GM23338 (cell line): ENCODE data around the gene UROS. TPM values are rescaled to one million over a fixed set of nuclear protein-coding genes. Genes with fewer than 3 reads are reported as not detected.

Source experiments
- ATAC-seq: fragments of 200-7000 bp; cut with Tn5 transposase; 3 replicates; pipeline ENCODE4 v1.9.1; 2020
- DNase-seq: peaks from one replicate; pipeline ENCODE4 v3.0.0-alpha.2; 2015; ENCODE audit warnings: low spot score
- H2AFZ ChIP-seq: fragments of 200-600 bp; sonication (generic); 2 replicates; pipeline ENCODE4 v1.8.0; 2016; ENCODE audit warnings: antibody characterized with exemption, mild to moderate bottlenecking, moderate library complexity
- H3F3A ChIP-seq: fragments of 200-600 bp; sonication (generic); replicated peaks from 2 replicates; pipeline ENCODE4 v1.8.0; 2017; ENCODE audit warnings: antibody characterized with exemption, mixed run types, low read depth
- H3K27ac ChIP-seq: fragments of 200-600 bp; sonication (generic); 2 replicates; pipeline ENCODE4 v1.6.1; 2016; ENCODE audit warnings: low read depth
- H3K27me3 ChIP-seq: fragments of 200-600 bp; sonication (generic); 2 replicates; pipeline ENCODE4 v1.8.0; 2016; ENCODE audit warnings: mild to moderate bottlenecking, mixed run types, moderate library complexity; ENCODE audit not compliant: insufficient read depth
- H3K36me3 ChIP-seq: fragments of 200-600 bp; sonication (generic); 2 replicates; pipeline ENCODE4 v1.8.0; 2016; ENCODE audit warnings: mild to moderate bottlenecking; ENCODE audit not compliant: insufficient read depth
- H3K4me1 ChIP-seq: fragments of 200-600 bp; sonication (generic); 2 replicates; pipeline ENCODE4 v1.8.0; 2016; ENCODE audit warnings: mild to moderate bottlenecking, moderate library complexity; ENCODE audit not compliant: insufficient read depth
- H3K4me2 ChIP-seq: fragments of 200-600 bp; sonication (generic); 2 replicates; pipeline ENCODE4 v1.7.1; 2017; ENCODE audit warnings: mixed run types
- H3K4me3 ChIP-seq: fragments of 200-600 bp; sonication (generic); 2 replicates; pipeline ENCODE4 v1.6.1; 2016; ENCODE audit warnings: mixed run types
- H3K79me2 ChIP-seq: fragments of 200-600 bp; sonication (generic); replicated peaks from 2 replicates; pipeline ENCODE4 v1.8.0; 2017; ENCODE audit warnings: mild to moderate bottlenecking; ENCODE audit not compliant: insufficient read depth
- H3K9me2 ChIP-seq: fragments of 200-600 bp; sonication (generic); 2 replicates; pipeline ENCODE4 v1.8.0; 2017; ENCODE audit not compliant: insufficient read depth
- H4K20me1 ChIP-seq: fragments of 200-600 bp; sonication (generic); replicated peaks from 2 replicates; pipeline ENCODE4 v1.8.0; 2017; ENCODE audit warnings: mild to moderate bottlenecking; ENCODE audit not compliant: insufficient read depth
- H3K27ac Mint-ChIP-seq: 2 replicates; pipeline ENCODE4 v1.8.0; 2020; ENCODE audit warnings: inconsistent platforms, mild to moderate bottlenecking, moderate library complexity, mixed read lengths
- H3K27me3 Mint-ChIP-seq: 3 replicates; pipeline ENCODE4 v1.8.0; 2022; ENCODE audit warnings: low read depth, mild to moderate bottlenecking, moderate library complexity, mixed read lengths, inconsistent platforms; ENCODE audit not compliant: insufficient read depth, poor library complexity
- H3K36me3 Mint-ChIP-seq: 3 replicates; pipeline ENCODE4 v1.8.0; 2021; ENCODE audit warnings: low read depth, mild to moderate bottlenecking, inconsistent platforms, moderate library complexity, mixed read lengths
- H3K4me1 Mint-ChIP-seq: 3 replicates; pipeline ENCODE4 v1.8.0; 2020; ENCODE audit warnings: mild to moderate bottlenecking, inconsistent platforms, mixed read lengths
- H3K4me3 Mint-ChIP-seq: 3 replicates; pipeline ENCODE4 v1.8.0; 2021; ENCODE audit warnings: moderate library complexity, mild to moderate bottlenecking, inconsistent platforms, mixed read lengths
- H3K9me3 Mint-ChIP-seq: 3 replicates; pipeline ENCODE4 v1.8.0; 2020; ENCODE audit warnings: moderate library complexity, mild to moderate bottlenecking, inconsistent platforms, mixed read lengths
- CREB1 ChIP-seq: fragments of 250-450 bp; sonication (Bioruptor Pico); IDR thresholded peaks from 2 replicates; pipeline ENCODE4 v1.5.0; 2020; ENCODE audit warnings: low read depth, mild to moderate bottlenecking, moderate library complexity
- CTCF ChIP-seq, 2 experiments: fragments of 200-600 bp in 1 of 2; sonication (generic) in 1 of 2; conservative IDR thresholded peaks; 2 replicates each; pipeline versions ENCODE4 v1.5.1 to v1.6.1; 2016 to 2017; ENCODE audit warnings: antibody characterized with exemption in 2 of 2, low read depth in 2 of 2, mild to moderate bottlenecking in 2 of 2, moderate library complexity in 1 of 2
- ETS1 ChIP-seq: IDR thresholded peaks from 2 replicates; pipeline ENCODE4 v1.6.1; 2016; ENCODE audit warnings: antibody characterized with exemption
- EZH2 ChIP-seq: fragments of 200-600 bp; sonication (generic); IDR thresholded peaks from one replicate; pipeline ENCODE4 v1.8.0; 2017; ENCODE audit warnings: antibody characterized with exemption, mild to moderate bottlenecking, low read depth; ENCODE audit not compliant: unreplicated experiment
- EZH2phosphoT487 ChIP-seq: fragments of 200-600 bp; sonication (generic); IDR thresholded peaks from one replicate; pipeline ENCODE4 v1.8.1; 2018; ENCODE audit warnings: antibody characterized with exemption; ENCODE audit not compliant: unreplicated experiment
- JUNB ChIP-seq: IDR thresholded peaks from one replicate; pipeline ENCODE4 v1.6.1; 2016; ENCODE audit warnings: antibody characterized with exemption; ENCODE audit not compliant: unreplicated experiment
- NANOG ChIP-seq: IDR thresholded peaks from 2 replicates; pipeline ENCODE4 v1.6.1; 2016; ENCODE audit warnings: antibody characterized with exemption, borderline replicate concordance
- POLR2AphosphoS5 ChIP-seq: IDR thresholded peaks from 2 replicates; pipeline ENCODE4 v1.6.1; 2016; ENCODE audit warnings: antibody characterized with exemption, low read depth
- REST ChIP-seq: IDR thresholded peaks from one replicate; pipeline ENCODE4 v1.6.1; 2018; ENCODE audit warnings: antibody characterized with exemption; ENCODE audit not compliant: unreplicated experiment
- STAT1 ChIP-seq: IDR thresholded peaks from one replicate; pipeline ENCODE4 v1.6.1; 2016; ENCODE audit warnings: antibody characterized with exemption; ENCODE audit not compliant: unreplicated experiment
- ZNF114 ChIP-seq: fragments of 250-450 bp; sonication (Bioruptor Pico); IDR thresholded peaks from 2 replicates; pipeline ENCODE4 v1.5.0; 2020; ENCODE audit warnings: mild to moderate bottlenecking, moderate library complexity
- ZNF331 ChIP-seq: fragments of 250-450 bp; sonication (Bioruptor Pico); IDR thresholded peaks from 2 replicates; pipeline ENCODE4 v1.5.0; 2020; ENCODE audit warnings: low read depth, mild to moderate bottlenecking, moderate library complexity
- ZNF462 ChIP-seq: fragments of 250-450 bp; sonication (Bioruptor Pico); IDR thresholded peaks from 2 replicates; pipeline ENCODE4 v1.5.0; 2020; ENCODE audit warnings: mild to moderate bottlenecking, moderate library complexity
- polyA plus RNA-seq: library from polyadenylated mRNA; unstranded; fragments of >200 nt; fragmentation: Nextera tagmentation; extraction: Ambion mirVana; gene quantifications from 2 replicates; pipeline ENCODE4 v1.2.1, GENCODE V29; 2016
- total RNA-seq: library from RNA; depleted of rRNA; stranded (reverse); fragments of >200 nt; shearing (Covaris generic); gene quantifications from 2 replicates; pipeline ENCODE4 v1.2.3, GENCODE V29; 2014

The UROS gene
- total and polyA plus RNA-seq, 2 experiments from 2014 or later: 41.3 to 43.4 TPM

GRCh38 chr10:125808047-125808446 lies 15.0 kb downstream of the UROS start:
- H3K4me3 ChIP-seq: no peak overlapping the region
- H3K36me3 ChIP-seq: no peaks in the 10 kb centered on the region; the same call in 1 of the 2 replicates
- no peaks in the 10 kb centered on the region for H3K79me2 ChIP-seq
- no peaks in the 10 kb centered on the region for H3K27me3 ChIP-seq
- no peak overlapping the region for H3K27ac Mint-ChIP-seq
- no peak overlapping the region for H2AFZ ChIP-seq
- H3K36me3 Mint-ChIP-seq: peaks cover 41% of the 10 kb centered on the region
- H3K9me2 ChIP-seq: peaks cover 5% of the 10 kb centered on the region; the same call in 1 of the 2 replicates
- H4K20me1 ChIP-seq: no peaks in the 10 kb centered on the region; the same call in 1 of the 2 replicates
- no peaks in the 10 kb centered on the region for H3K4me1 ChIP-seq
- TF ChIP-seq ZNF462 (CRISPR knock-in tag) (no peak), EZH2phosphoT487 (no peak), JUNB (no peak), REST (no peak), ZNF331 (no peak), POLR2AphosphoS5 (no peak), EZH2 (no peak), ETS1 (no peak), NANOG (no peak), ZNF114 (no peak), STAT1 (no peak), CTCF (conservative IDR thresholded peaks at IDR 0.05; ENCODE audit: low read depth in 2 of 2) (no peak), CREB1 (CRISPR knock-in tag) (no peak)
- H3K4me2 ChIP-seq: no peak overlapping the region
- H3K27me3 Mint-ChIP-seq: peaks cover 4% of the 10 kb centered on the region
- H3F3A ChIP-seq: no peaks in the 10 kb centered on the region
- H3K4me3 Mint-ChIP-seq: no peak overlapping the region
- H3K9me3 Mint-ChIP-seq: no peaks in the 10 kb centered on the region
- no peak for DNase-seq
- no peak for ATAC-seq
- H3K27ac ChIP-seq: no peak overlapping the region
- peaks cover 8% of the 10 kb centered on the region for H3K4me1 Mint-ChIP-seq
